Liver (tissue), 3 donors: ENCODE results near the gene LGALSL.

Source experiments
- SP1 ChIP-seq: IDR thresholded peaks from 2 replicates; pipeline ENCODE4 v1.6.1; 2018; ENCODE audit warnings: antibody characterized with exemption, mild to moderate bottlenecking
- YY1 ChIP-seq: IDR thresholded peaks from 2 replicates; pipeline ENCODE4 v1.6.1; 2016; ENCODE audit warnings: antibody characterized with exemption, mild to moderate bottlenecking
- TF ChIP-seq, protein P1 (sequence below): fragments of 150-350 bp; IDR thresholded peaks from 2 replicates; pipeline ENCODE4 v1.5.1; 2017; ENCODE audit warnings: improper control_type of control experiment, low read depth, low read length; ENCODE audit not compliant: missing input control
- donor health status: healthy.
- donor health status: healthy.

DNA sequence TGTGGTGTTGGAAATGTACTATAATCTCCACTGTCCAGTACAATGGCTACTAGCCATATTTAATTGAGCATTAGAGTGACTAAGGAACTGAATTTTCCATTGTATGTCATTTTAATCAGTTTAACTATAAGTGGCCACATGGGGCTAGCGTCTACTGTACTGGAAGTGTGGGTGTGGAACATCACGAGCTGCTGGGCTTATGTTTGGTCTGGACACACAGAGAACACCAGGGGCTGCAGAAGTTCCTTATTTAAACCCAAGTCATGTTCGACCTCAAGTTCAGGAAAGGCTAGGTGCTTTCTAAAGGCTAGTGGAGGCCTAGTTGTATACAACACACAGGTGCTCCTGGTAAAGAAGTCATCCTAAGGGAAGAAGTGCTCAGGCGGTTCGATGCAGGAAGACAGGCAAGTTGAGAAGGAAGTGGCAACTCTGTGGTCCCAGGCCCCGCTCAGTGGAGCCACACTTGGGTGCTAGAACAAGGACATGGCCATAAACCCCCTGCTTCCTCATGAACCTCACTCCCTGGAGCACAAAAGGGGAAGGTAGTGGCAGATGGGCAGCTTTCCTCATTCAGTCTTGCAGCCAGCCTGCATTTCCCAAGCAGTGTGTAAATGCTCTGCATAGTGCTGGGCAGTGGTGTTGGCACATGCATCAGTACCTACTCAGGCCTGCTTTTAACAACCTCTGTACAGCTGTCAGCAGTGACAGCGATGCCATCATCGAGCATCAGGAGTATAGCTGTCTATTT is 13.3 kb downstream of the LGALSL start:
- TF ChIP-seq YY1 (no peak), SP1 (no peak)
- TF ChIP-seq, protein P1, sequence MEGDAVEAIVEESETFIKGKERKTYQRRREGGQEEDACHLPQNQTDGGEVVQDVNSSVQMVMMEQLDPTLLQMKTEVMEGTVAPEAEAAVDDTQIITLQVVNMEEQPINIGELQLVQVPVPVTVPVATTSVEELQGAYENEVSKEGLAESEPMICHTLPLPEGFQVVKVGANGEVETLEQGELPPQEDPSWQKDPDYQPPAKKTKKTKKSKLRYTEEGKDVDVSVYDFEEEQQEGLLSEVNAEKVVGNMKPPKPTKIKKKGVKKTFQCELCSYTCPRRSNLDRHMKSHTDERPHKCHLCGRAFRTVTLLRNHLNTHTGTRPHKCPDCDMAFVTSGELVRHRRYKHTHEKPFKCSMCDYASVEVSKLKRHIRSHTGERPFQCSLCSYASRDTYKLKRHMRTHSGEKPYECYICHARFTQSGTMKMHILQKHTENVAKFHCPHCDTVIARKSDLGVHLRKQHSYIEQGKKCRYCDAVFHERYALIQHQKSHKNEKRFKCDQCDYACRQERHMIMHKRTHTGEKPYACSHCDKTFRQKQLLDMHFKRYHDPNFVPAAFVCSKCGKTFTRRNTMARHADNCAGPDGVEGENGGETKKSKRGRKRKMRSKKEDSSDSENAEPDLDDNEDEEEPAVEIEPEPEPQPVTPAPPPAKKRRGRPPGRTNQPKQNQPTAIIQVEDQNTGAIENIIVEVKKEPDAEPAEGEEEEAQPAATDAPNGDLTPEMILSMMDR = no peak
